HCT116 (cell line): Measurements from ENCODE around the gene THSD4. TPM values are rescaled to one million over a fixed set of nuclear protein-coding genes. Genes with fewer than 3 reads are reported as not detected.

Experiments used
- ATAC-seq: fragments of 200-7000 bp; cut with Tn5 transposase; 2 replicates; pipeline ENCODE4 v1.9.1; 2020; ENCODE audit warnings: mild to moderate bottlenecking, moderate library complexity
- BruUV-seq: library from RNA; stranded (reverse); fragments of 400-500 nt; replicated peaks from 2 replicates; lab custom pipeline; 2021; lab: Mats Ljungman, UMichigan
- CTCF ChIA-PET: fragments of 300-600 bp; sonication (Branson Sonifier 250); formaldehyde crosslinking; loops from one replicate; lab custom pipeline; 2021; ENCODE audit warnings: antibody characterized with exemption; lab: Charles Lee
- POLR2A ChIA-PET: fragments of 300-600, 350-600 bp; sonication (Branson Sonifier 250); formaldehyde crosslinking; loops from one replicate; lab custom pipeline; 2021; ENCODE audit warnings: antibody characterized with exemption; lab: Charles Lee
- RAD21 ChIA-PET, 2 experiments: fragments of 300-600 bp; sonication (Branson Sonifier 250); formaldehyde crosslinking; loops; one replicate each; lab custom pipeline; 2023; ENCODE audit warnings: low total read pairs in 2 of 2; ENCODE audit not compliant: uncharacterized antibody in 2 of 2, unreplicated experiment in 2 of 2, low non-redundant PET in 1 of 2; lab: Charles Lee
- DNase-seq: peaks from one replicate; pipeline ENCODE4 v3.0.0-alpha.2; 2010; ENCODE audit warnings: low read depth, low spot score
- H2AFZ ChIP-seq: fragments of 200-600 bp; shearing (Covaris generic), sonication (generic); 2 replicates; pipeline ENCODE4 v1.6.1; 2017; ENCODE audit warnings: low read depth, mixed run types, mixed read lengths, antibody characterized with exemption, low read length; ENCODE audit not compliant: poor library complexity, severe bottlenecking
- H3K27ac ChIP-seq: 2 replicates; pipeline ENCODE4 v1.5.1; 2012; ENCODE audit warnings: low read depth, low read length
- H3K27me3 ChIP-seq: fragments of 200-600 bp; sonication (generic); 2 replicates; pipeline ENCODE4 v1.6.1; 2016; ENCODE audit warnings: mixed run types, low read length, mixed read lengths; ENCODE audit not compliant: insufficient read depth
- H3K36me3 ChIP-seq, 2 experiments: fragments of 200-500 bp in 1 of 2; fragments of 200-600 bp in 1 of 2; sonication (Bioruptor generic) in 1 of 2; sonication (generic) in 1 of 2; 2 replicates each; pipeline versions ENCODE4 v1.5.1 to v1.6.1; 2014 to 2016; ENCODE audit warnings: low read length in 2 of 2, inconsistent platforms in 1 of 2, mixed read lengths in 1 of 2, mixed run types in 1 of 2; ENCODE audit not compliant: insufficient read depth in 2 of 2, control insufficient read depth in 1 of 2
- H3K4me1 ChIP-seq, 2 experiments: fragments of 200-600 bp in 1 of 2; sonication (generic) in 1 of 2; 2 replicates each; pipeline versions ENCODE4 v1.5.1 to v1.6.1; 2012 to 2017; ENCODE audit warnings: low read length in 2 of 2, inconsistent platforms in 1 of 2, mild to moderate bottlenecking in 1 of 2, mixed read lengths in 1 of 2, mixed run types in 1 of 2, moderate library complexity in 1 of 2; ENCODE audit not compliant: insufficient read depth in 2 of 2, control insufficient read depth in 1 of 2
- H3K4me2 ChIP-seq: fragments of 200-600 bp; sonication (generic); 2 replicates; pipeline ENCODE4 v1.6.1; 2017; ENCODE audit warnings: mixed run types, low read length, mixed read lengths
- H3K4me3 ChIP-seq, 2 experiments: fragments of 200-600 bp in 1 of 2; sonication (generic) in 1 of 2; replicated peaks in 1 of 2; 2 replicates each; pipeline ENCODE4 v1.5.1; 2011 to 2016; ENCODE audit warnings: low read length in 2 of 2, control low read depth in 1 of 2, low read depth in 1 of 2, mild to moderate bottlenecking in 1 of 2, mixed read lengths in 1 of 2, mixed run types in 1 of 2
- H3K79me2 ChIP-seq: fragments of 200-600 bp; sonication (generic); 2 replicates; pipeline ENCODE4 v1.6.1; 2017; ENCODE audit warnings: mild to moderate bottlenecking, mixed run types, low read length, moderate library complexity, mixed read lengths; ENCODE audit not compliant: insufficient read depth
- H3K9ac ChIP-seq: fragments of 200-600 bp; sonication (generic); 2 replicates; pipeline ENCODE4 v1.6.1; 2016; ENCODE audit warnings: low read length, mixed read lengths
- H3K9me2 ChIP-seq: fragments of 200-600 bp; sonication (generic), shearing (Covaris generic); 2 replicates; pipeline ENCODE4 v1.6.1; 2017; ENCODE audit warnings: mixed run types, mild to moderate bottlenecking, moderate library complexity; ENCODE audit not compliant: insufficient read depth
- H3K9me3 ChIP-seq, 2 experiments: fragments of 200-500 bp in 1 of 2; fragments of 200-600 bp in 1 of 2; sonication (Bioruptor generic) in 1 of 2; sonication (generic) in 1 of 2; 2 replicates each; pipeline ENCODE4 v1.6.1; 2014 to 2017; ENCODE audit warnings: low read length in 2 of 2, mixed read lengths in 2 of 2, inconsistent platforms in 1 of 2, low read depth in 1 of 2, mild to moderate bottlenecking in 1 of 2, mixed run types in 1 of 2, moderate library complexity in 1 of 2; ENCODE audit not compliant: control insufficient read depth in 1 of 2, insufficient read depth in 1 of 2
- H4K20me1 ChIP-seq: fragments of 200-600 bp; sonication (generic), shearing (Covaris generic); 2 replicates; pipeline ENCODE4 v1.6.1; 2017; ENCODE audit warnings: mixed run types, mild to moderate bottlenecking, moderate library complexity; ENCODE audit not compliant: insufficient read depth
- CEBPB ChIP-seq: IDR thresholded peaks from 2 replicates; pipeline ENCODE4 v1.6.1; 2012; ENCODE audit warnings: low read depth
- EGR1 ChIP-seq: IDR thresholded peaks from 2 replicates; pipeline ENCODE4 v1.6.1; 2012; ENCODE audit warnings: low read depth
- ELF1 ChIP-seq: IDR thresholded peaks from 2 replicates; pipeline ENCODE4 v1.6.1; 2012; ENCODE audit warnings: low read depth, borderline replicate concordance
- EZH2phosphoT487 ChIP-seq: fragments of 200-600 bp; IDR thresholded peaks from 2 replicates; pipeline ENCODE4 v1.6.1; 2018; ENCODE audit warnings: antibody characterized with exemption, borderline replicate concordance
- JUND ChIP-seq: IDR thresholded peaks from 2 replicates; pipeline ENCODE4 v1.6.1; 2012
- POLR2A ChIP-seq: IDR thresholded peaks from 2 replicates; pipeline ENCODE4 v1.7.0; 2011; ENCODE audit warnings: borderline replicate concordance; ENCODE audit not compliant: insufficient read depth, insufficient read length; ENCODE audit errors: extremely low read depth
- POLR2AphosphoS5 ChIP-seq: IDR thresholded peaks from 2 replicates; pipeline ENCODE4 v1.6.1; 2011; ENCODE audit warnings: mild to moderate bottlenecking, low read depth, low read length, moderate library complexity
- RAD21 ChIP-seq: IDR thresholded peaks from 2 replicates; pipeline ENCODE4 v1.6.1; 2012; ENCODE audit warnings: low read depth, mild to moderate bottlenecking
- SIN3A ChIP-seq: IDR thresholded peaks from 2 replicates; pipeline ENCODE4 v1.6.1; 2012; ENCODE audit warnings: low read depth
- TCF7L2 ChIP-seq: IDR thresholded peaks from 2 replicates; pipeline ENCODE4 v1.7.0; 2011; ENCODE audit warnings: borderline replicate concordance, inconsistent platforms; ENCODE audit not compliant: insufficient read depth, insufficient read length; ENCODE audit errors: extremely low read depth
- YY1 ChIP-seq: IDR thresholded peaks from 2 replicates; pipeline ENCODE4 v1.6.1; 2011; ENCODE audit warnings: low read length, low read depth, moderate library complexity, mild to moderate bottlenecking; ENCODE audit not compliant: insufficient replicate concordance; ENCODE audit errors: extremely low read depth
- ZFX ChIP-seq: fragments of 450-650 bp; IDR thresholded peaks from 2 replicates; pipeline ENCODE4 v1.6.1; 2017
- ZNF274 ChIP-seq: fragments of 200-500 bp; sonication (Bioruptor generic); IDR thresholded peaks from 2 replicates; pipeline ENCODE4 v1.6.1; 2014; ENCODE audit warnings: mild to moderate bottlenecking, low read depth, low read length, inconsistent platforms
- intact Hi-C: fragments of 100-400 bp; cut with micrococcal nuclease; formaldehyde crosslinking; loops from 2 replicates; pipeline ENCODE4 v1.10.0; 2022
- total RNA-seq: library from RNA; stranded (reverse); gene quantifications from one replicate; pipeline ENCODE4 v1.2.1, GENCODE V29; 2021; ENCODE audit not compliant: unreplicated experiment
- TF ChIP-seq, protein P1 (sequence below): IDR thresholded peaks from 2 replicates; pipeline ENCODE4 v1.6.1; 2012; ENCODE audit warnings: low read depth
- TF ChIP-seq, protein P2 (sequence below): IDR thresholded peaks from 2 replicates; pipeline ENCODE4 v1.6.1; 2011; ENCODE audit warnings: mild to moderate bottlenecking, low read length, moderate library complexity; ENCODE audit not compliant: insufficient replicate concordance; ENCODE audit errors: extremely low read depth
- TF ChIP-seq, protein P3 (sequence below): IDR thresholded peaks from 2 replicates; pipeline ENCODE4 v1.6.1; 2012
- TF ChIP-seq, protein P4 (sequence below), 3 experiments: fragments of 200-600 bp in 1 of 3; sonication (generic) in 1 of 3; IDR thresholded peaks in 2 of 3; conservative IDR thresholded peaks in 1 of 3; 2 replicates each; pipeline ENCODE4 v1.5.1; 2012 to 2017; ENCODE audit warnings: low read depth in 2 of 3, low read length in 2 of 3, antibody characterized with exemption in 1 of 3, borderline replicate concordance in 1 of 3, control low read depth in 1 of 3, mild to moderate bottlenecking in 1 of 3, mixed read lengths in 1 of 3, mixed run types in 1 of 3, moderate library complexity in 1 of 3; ENCODE audit not compliant: insufficient read depth in 1 of 3

THSD4 gene
- total RNA-seq, 1 experiment from 2014 or later, result 30.5 TPM

DNA sequence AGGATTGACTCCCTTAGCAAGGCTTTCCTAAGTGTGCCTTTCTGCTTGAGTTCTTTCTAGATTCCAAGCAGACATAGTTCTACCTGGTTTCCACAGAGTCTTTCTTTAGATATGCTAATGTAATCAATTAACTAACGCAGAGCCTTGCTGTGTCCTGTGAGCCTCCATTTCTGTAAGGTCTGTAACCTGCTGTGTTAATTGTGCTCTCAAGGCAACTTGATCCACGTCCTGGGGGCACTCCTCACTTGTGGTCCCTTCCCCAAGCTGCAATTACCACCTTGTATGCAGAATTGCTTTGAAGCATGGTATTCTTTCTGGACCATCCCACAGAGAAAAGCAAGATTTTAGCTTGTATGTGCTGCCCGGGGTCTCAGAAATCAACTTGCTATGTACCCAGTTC is 29.5 kb upstream of the THSD4 start:
- intact Hi-C loops, result no loop called here

More for the DNA sequence above, 29.5 kb upstream of the THSD4 start:
- DNase-seq (no peak), ATAC-seq (no peak)
- Histone ChIP-seq H3K4me3 (no peak overlapping the region), H2AFZ (no peak overlapping the region), H3K27ac (no peak overlapping the region), H3K9me3 (no peaks in the 10 kb centered on the region), H3K4me1 (no peaks in the 10 kb centered on the region), H3K27me3 (no peaks in the 10 kb centered on the region), H3K36me3 (no peaks in the 10 kb centered on the region), H3K4me2 (no peak overlapping the region), H4K20me1 (no peaks in the 10 kb centered on the region), H3K9ac (no peak overlapping the region), H3K9me2 (no peaks in the 10 kb centered on the region), H3K79me2 (no peaks in the 10 kb centered on the region)
- POLR2A ChIA-PET, result no interaction called here
- RAD21 ChIA-PET, result no interaction called here
- no peak for TF ChIP-seq SIN3A
- TF ChIP-seq ZFX, result no peak
- no peak for TF ChIP-seq JUND
- TF ChIP-seq ELF1, result no peak
- TF ChIP-seq CEBPB, result no peak
- TF ChIP-seq EZH2phosphoT487, result no peak
- TF ChIP-seq ZNF274, result no peak
- TF ChIP-seq, protein P1, sequence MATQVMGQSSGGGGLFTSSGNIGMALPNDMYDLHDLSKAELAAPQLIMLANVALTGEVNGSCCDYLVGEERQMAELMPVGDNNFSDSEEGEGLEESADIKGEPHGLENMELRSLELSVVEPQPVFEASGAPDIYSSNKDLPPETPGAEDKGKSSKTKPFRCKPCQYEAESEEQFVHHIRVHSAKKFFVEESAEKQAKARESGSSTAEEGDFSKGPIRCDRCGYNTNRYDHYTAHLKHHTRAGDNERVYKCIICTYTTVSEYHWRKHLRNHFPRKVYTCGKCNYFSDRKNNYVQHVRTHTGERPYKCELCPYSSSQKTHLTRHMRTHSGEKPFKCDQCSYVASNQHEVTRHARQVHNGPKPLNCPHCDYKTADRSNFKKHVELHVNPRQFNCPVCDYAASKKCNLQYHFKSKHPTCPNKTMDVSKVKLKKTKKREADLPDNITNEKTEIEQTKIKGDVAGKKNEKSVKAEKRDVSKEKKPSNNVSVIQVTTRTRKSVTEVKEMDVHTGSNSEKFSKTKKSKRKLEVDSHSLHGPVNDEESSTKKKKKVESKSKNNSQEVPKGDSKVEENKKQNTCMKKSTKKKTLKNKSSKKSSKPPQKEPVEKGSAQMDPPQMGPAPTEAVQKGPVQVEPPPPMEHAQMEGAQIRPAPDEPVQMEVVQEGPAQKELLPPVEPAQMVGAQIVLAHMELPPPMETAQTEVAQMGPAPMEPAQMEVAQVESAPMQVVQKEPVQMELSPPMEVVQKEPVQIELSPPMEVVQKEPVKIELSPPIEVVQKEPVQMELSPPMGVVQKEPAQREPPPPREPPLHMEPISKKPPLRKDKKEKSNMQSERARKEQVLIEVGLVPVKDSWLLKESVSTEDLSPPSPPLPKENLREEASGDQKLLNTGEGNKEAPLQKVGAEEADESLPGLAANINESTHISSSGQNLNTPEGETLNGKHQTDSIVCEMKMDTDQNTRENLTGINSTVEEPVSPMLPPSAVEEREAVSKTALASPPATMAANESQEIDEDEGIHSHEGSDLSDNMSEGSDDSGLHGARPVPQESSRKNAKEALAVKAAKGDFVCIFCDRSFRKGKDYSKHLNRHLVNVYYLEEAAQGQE, result no peak
- no peak for TF ChIP-seq POLR2A
- no peak for TF ChIP-seq EGR1
- TF ChIP-seq, protein P2, sequence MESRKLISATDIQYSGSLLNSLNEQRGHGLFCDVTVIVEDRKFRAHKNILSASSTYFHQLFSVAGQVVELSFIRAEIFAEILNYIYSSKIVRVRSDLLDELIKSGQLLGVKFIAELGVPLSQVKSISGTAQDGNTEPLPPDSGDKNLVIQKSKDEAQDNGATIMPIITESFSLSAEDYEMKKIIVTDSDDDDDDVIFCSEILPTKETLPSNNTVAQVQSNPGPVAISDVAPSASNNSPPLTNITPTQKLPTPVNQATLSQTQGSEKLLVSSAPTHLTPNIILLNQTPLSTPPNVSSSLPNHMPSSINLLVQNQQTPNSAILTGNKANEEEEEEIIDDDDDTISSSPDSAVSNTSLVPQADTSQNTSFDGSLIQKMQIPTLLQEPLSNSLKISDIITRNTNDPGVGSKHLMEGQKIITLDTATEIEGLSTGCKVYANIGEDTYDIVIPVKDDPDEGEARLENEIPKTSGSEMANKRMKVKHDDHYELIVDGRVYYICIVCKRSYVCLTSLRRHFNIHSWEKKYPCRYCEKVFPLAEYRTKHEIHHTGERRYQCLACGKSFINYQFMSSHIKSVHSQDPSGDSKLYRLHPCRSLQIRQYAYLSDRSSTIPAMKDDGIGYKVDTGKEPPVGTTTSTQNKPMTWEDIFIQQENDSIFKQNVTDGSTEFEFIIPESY, result no peak
- TF ChIP-seq RAD21, result no peak
- no peak for TF ChIP-seq TCF7L2
- no peak for TF ChIP-seq POLR2AphosphoS5
- TF ChIP-seq, protein P3, sequence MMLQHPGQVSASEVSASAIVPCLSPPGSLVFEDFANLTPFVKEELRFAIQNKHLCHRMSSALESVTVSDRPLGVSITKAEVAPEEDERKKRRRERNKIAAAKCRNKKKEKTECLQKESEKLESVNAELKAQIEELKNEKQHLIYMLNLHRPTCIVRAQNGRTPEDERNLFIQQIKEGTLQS, result no peak
- no peak for TF ChIP-seq YY1
- TF ChIP-seq, protein P4, sequence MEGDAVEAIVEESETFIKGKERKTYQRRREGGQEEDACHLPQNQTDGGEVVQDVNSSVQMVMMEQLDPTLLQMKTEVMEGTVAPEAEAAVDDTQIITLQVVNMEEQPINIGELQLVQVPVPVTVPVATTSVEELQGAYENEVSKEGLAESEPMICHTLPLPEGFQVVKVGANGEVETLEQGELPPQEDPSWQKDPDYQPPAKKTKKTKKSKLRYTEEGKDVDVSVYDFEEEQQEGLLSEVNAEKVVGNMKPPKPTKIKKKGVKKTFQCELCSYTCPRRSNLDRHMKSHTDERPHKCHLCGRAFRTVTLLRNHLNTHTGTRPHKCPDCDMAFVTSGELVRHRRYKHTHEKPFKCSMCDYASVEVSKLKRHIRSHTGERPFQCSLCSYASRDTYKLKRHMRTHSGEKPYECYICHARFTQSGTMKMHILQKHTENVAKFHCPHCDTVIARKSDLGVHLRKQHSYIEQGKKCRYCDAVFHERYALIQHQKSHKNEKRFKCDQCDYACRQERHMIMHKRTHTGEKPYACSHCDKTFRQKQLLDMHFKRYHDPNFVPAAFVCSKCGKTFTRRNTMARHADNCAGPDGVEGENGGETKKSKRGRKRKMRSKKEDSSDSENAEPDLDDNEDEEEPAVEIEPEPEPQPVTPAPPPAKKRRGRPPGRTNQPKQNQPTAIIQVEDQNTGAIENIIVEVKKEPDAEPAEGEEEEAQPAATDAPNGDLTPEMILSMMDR (IDR thresholded peaks at IDR 0.05 in 2 of 3, conservative IDR thresholded peaks at IDR 0.05 in 1 of 3; ENCODE audit: borderline replicate concordance in 1 of 3, insufficient read depth in 1 of 3, low read depth in 2 of 3, low read length in 2 of 3), result no peak
- CTCF ChIA-PET, result no interaction called here
- no TSS peak for BruUV-seq
